ENCODE measurements around the gene CMTR1.

- TF ChIP-seq CTCF (IDR thresholded peaks at IDR 0.05) = no peak
- no peak for TF ChIP-seq ZFX (IDR thresholded peaks at IDR 0.05; ENCODE audit: borderline replicate concordance)
Measured at GRCh38 chr6:37456816-37457560, 24.0 kb downstream of the CMTR1 start.

All from 22Rv1 (cell line).